SK-N-SH (cell line): ENCODE results near the gene ADAMTS17. TPM values are rescaled to one million over a fixed set of nuclear protein-coding genes. Genes with fewer than 3 reads are reported as not detected.

Experiments
- CTCF ChIA-PET: fragments of 300-600, 350-600 bp; formaldehyde crosslinking; extraction: SDS; loops from one replicate; lab custom pipeline; 2021; lab: Yijun Ruan, JAX
- POLR2A ChIA-PET: fragments of 350-600 bp; sonication (Branson Sonifier 250); formaldehyde crosslinking; extraction: SDS; loops from one replicate; lab custom pipeline; 2020; ENCODE audit warnings: antibody characterized with exemption, inconsistent platforms; lab: Yijun Ruan, JAX
- DNase-seq: peaks from one replicate; pipeline ENCODE4 v3.0.0; 2012
- H2AFZ ChIP-seq: fragments of 200-600 bp; sonication (generic); 2 replicates; pipeline ENCODE4 v1.8.1; 2016; ENCODE audit warnings: antibody characterized with exemption, mild to moderate bottlenecking, low read depth
- H3F3A ChIP-seq: fragments of 200-600 bp; sonication (generic); replicated peaks from 2 replicates; pipeline ENCODE3; 2016; ENCODE audit warnings: antibody characterized with exemption, mild to moderate bottlenecking; ENCODE audit not compliant: insufficient read depth
- H3K27ac ChIP-seq, 2 experiments: fragments of 200-500 bp in 1 of 2; fragments of 200-600 bp in 1 of 2; sonication (Bioruptor generic) in 1 of 2; sonication (generic), shearing (Covaris generic) in 1 of 2; 2 replicates each; pipeline versions ENCODE4 v1.5.1 to v1.6.1; 2014 to 2016; ENCODE audit warnings: low read depth in 2 of 2, inconsistent platforms in 1 of 2, low read length in 1 of 2, mild to moderate bottlenecking in 1 of 2, mixed read lengths in 1 of 2
- H3K27me3 ChIP-seq: fragments of 200-600 bp; sonication (generic), shearing (Covaris generic); 2 replicates; pipeline ENCODE4 v1.6.1; 2016; ENCODE audit warnings: mixed run types; ENCODE audit not compliant: insufficient read depth
- H3K36me3 ChIP-seq, 2 experiments: fragments of 200-500 bp in 1 of 2; fragments of 200-600 bp in 1 of 2; sonication (Bioruptor generic) in 1 of 2; sonication (generic) in 1 of 2; replicated peaks in 1 of 2; 2 replicates each; pipeline versions ENCODE3 to v1.5.1; 2014 to 2016; ENCODE audit warnings: low read length in 1 of 2, mild to moderate bottlenecking in 1 of 2; ENCODE audit not compliant: insufficient read depth in 2 of 2, control insufficient read depth in 1 of 2
- H3K4me1 ChIP-seq, 2 experiments: fragments of 200-500 bp in 1 of 2; fragments of 200-600 bp in 1 of 2; sonication (Bioruptor generic) in 1 of 2; sonication (generic), shearing (Covaris generic) in 1 of 2; 2 replicates each; pipeline versions ENCODE4 v1.5.1 to v1.6.1; 2014 to 2016; ENCODE audit warnings: low read depth in 1 of 2, low read length in 1 of 2, mixed run types in 1 of 2; ENCODE audit not compliant: insufficient read depth in 2 of 2, control insufficient read depth in 1 of 2
- H3K4me2 ChIP-seq: fragments of 200-600 bp; sonication (generic), shearing (Covaris generic); 2 replicates; pipeline ENCODE4 v1.6.1; 2017; ENCODE audit warnings: mixed run types
- H3K4me3 ChIP-seq, 2 experiments: fragments of 200-500 bp in 1 of 2; fragments of 200-600 bp in 1 of 2; sonication (Bioruptor generic) in 1 of 2; sonication (generic), shearing (Covaris generic) in 1 of 2; 2 replicates each; pipeline versions ENCODE4 v1.5.1 to v1.8.1; 2014 to 2016; ENCODE audit warnings: low read depth in 2 of 2, inconsistent platforms in 1 of 2, low read length in 1 of 2, mild to moderate bottlenecking in 1 of 2, mixed read lengths in 1 of 2, moderate library complexity in 1 of 2
- H3K79me2 ChIP-seq: fragments of 200-600 bp; sonication (generic); 2 replicates; pipeline ENCODE4 v1.8.1; 2017; ENCODE audit warnings: mild to moderate bottlenecking; ENCODE audit not compliant: insufficient read depth
- H3K9ac ChIP-seq: fragments of 200-600 bp; sonication (generic); 2 replicates; pipeline ENCODE4 v1.6.1; 2017; ENCODE audit warnings: mixed run types
- H3K9me2 ChIP-seq: fragments of 200-600 bp; sonication (generic); 2 replicates; pipeline ENCODE4 v1.6.1; 2017; ENCODE audit warnings: mixed run types
- H3K9me3 ChIP-seq: fragments of 200-600 bp; sonication (generic); 2 replicates; pipeline ENCODE4 v1.6.1; 2017; ENCODE audit warnings: mixed run types, mild to moderate bottlenecking, moderate library complexity
- H4K20me1 ChIP-seq: fragments of 200-600 bp; sonication (generic); 2 replicates; pipeline ENCODE4 v1.6.1; 2017; ENCODE audit warnings: mild to moderate bottlenecking, mixed run types; ENCODE audit not compliant: insufficient read depth
- CHD2 ChIP-seq: fragments of 150-350 bp; IDR thresholded peaks from 2 replicates; pipeline ENCODE4 v1.6.1; 2018; ENCODE audit warnings: low read length; ENCODE audit not compliant: partially characterized antibody
- CTCF ChIP-seq: fragments of 200-600 bp; sonication (generic); IDR thresholded peaks from 2 replicates; pipeline ENCODE4 v1.6.1; 2017; ENCODE audit warnings: antibody characterized with exemption, mild to moderate bottlenecking, moderate library complexity
- EZH2phosphoT487 ChIP-seq: fragments of 200-600 bp; sonication (generic); IDR thresholded peaks from 2 replicates; pipeline ENCODE4 v1.6.1; 2017; ENCODE audit warnings: low read depth, mixed run types, mild to moderate bottlenecking, antibody characterized with exemption, moderate library complexity, borderline replicate concordance
- FOSL2 ChIP-seq: IDR thresholded peaks from 2 replicates; pipeline ENCODE4 v1.4.0; 2012; ENCODE audit warnings: low read depth, mild to moderate bottlenecking, moderate library complexity, borderline replicate concordance
- FOXJ3 ChIP-seq: sonication (generic); formaldehyde crosslinking; IDR thresholded peaks from 2 replicates; pipeline ENCODE4 v1.5.1; 2020; ENCODE audit warnings: mild to moderate bottlenecking, missing genetic modification reagents
- IRF3 ChIP-seq: fragments of 150-350 bp; IDR thresholded peaks from 2 replicates; pipeline ENCODE4 v1.6.1; 2016; ENCODE audit warnings: mild to moderate bottlenecking, low read depth, low read length
- JUND ChIP-seq: IDR thresholded peaks from 2 replicates; pipeline ENCODE4 v1.4.0; 2012
- MAX ChIP-seq: IDR thresholded peaks from 2 replicates; pipeline ENCODE4 v1.4.0; 2012; ENCODE audit warnings: low read depth
- NFIC ChIP-seq: IDR thresholded peaks from 2 replicates; pipeline ENCODE4 v1.4.0; 2012; ENCODE audit warnings: borderline replicate concordance
- RCOR1 ChIP-seq: fragments of 150-350 bp; IDR thresholded peaks from 2 replicates; pipeline ENCODE4 v1.6.1; 2017; ENCODE audit warnings: antibody characterized with exemption, low read length
- RFX5 ChIP-seq: IDR thresholded peaks from 2 replicates; pipeline ENCODE4 v1.6.1; 2012; ENCODE audit warnings: mild to moderate bottlenecking, improper control_type of control experiment, low read length
- RXRA ChIP-seq: IDR thresholded peaks from 2 replicates; pipeline ENCODE4 v1.4.0; 2012; ENCODE audit warnings: low read depth, mild to moderate bottlenecking, borderline replicate concordance
- SMC3 ChIP-seq: IDR thresholded peaks from 2 replicates; pipeline ENCODE4 v1.6.1; 2012; ENCODE audit warnings: low read depth, low read length, improper control_type of control experiment
- TAF1 ChIP-seq: IDR thresholded peaks from 2 replicates; pipeline ENCODE4 v1.6.1; 2012; ENCODE audit warnings: low read depth, mild to moderate bottlenecking, low read length, moderate library complexity, borderline replicate concordance
- TEAD4 ChIP-seq: IDR thresholded peaks from 2 replicates; pipeline ENCODE4 v1.4.0; 2012; ENCODE audit warnings: mild to moderate bottlenecking, borderline replicate concordance; ENCODE audit not compliant: insufficient read depth
- USF2 ChIP-seq: fragments of 150-350 bp; IDR thresholded peaks from 2 replicates; pipeline ENCODE4 v1.6.1; 2017; ENCODE audit warnings: antibody characterized with exemption, low read length, low read depth, borderline replicate concordance
- YY1 ChIP-seq: IDR thresholded peaks from 2 replicates; pipeline ENCODE4 v1.4.0; 2012; ENCODE audit warnings: low read depth, mild to moderate bottlenecking
- WGBS: methylation state at CpG from one replicate; pipeline ENCODE4 v1.1.6; 2017; ENCODE audit warnings: low lambda C conversion rate; 5-methylcytosine and 5-hydroxymethylcytosine counted together
- polyA plus RNA-seq, 3 experiments: library from polyadenylated mRNA; depleted of rRNA; stranded (reverse); fragments of >200 nt; gene quantifications; 2 replicates each; pipeline ENCODE4 v1.2.3, GENCODE V29; 2012

The ADAMTS17 gene
- polyA plus RNA-seq, 1 of the 3 experiments (the other 2 are of a cell fraction): not detected

GRCh38 chr15:99977929-99978328, 363.8 kb downstream of the ADAMTS17 start:
- no peak overlapping the region for H3K27ac ChIP-seq
- H3K4me2 ChIP-seq: no peak overlapping the region
- no peaks in the 10 kb centered on the region for H3K79me2 ChIP-seq
- no peaks in the 10 kb centered on the region for H3F3A ChIP-seq
- no peak overlapping the region for H3K9ac ChIP-seq
- no peaks in the 10 kb centered on the region for H4K20me1 ChIP-seq
- CTCF ChIA-PET: interaction anchor here (1.3 to 1.5 kb wide), 2 partner anchors 361 to 372 kb away, joined by 4 read pairs; no protein-coding TSS in a partner anchor
- H3K4me3 ChIP-seq: no peak overlapping the region
- no peaks in the 10 kb centered on the region for H3K27me3 ChIP-seq
- H3K36me3 ChIP-seq: no peaks in the 10 kb centered on the region
- no peak for DNase-seq
- H3K4me1 ChIP-seq: peaks cover 0 to 9% of the 10 kb centered on the region in 2 experiments; a peak in 1 of 4 replicates
- no peaks in the 10 kb centered on the region for H3K9me2 ChIP-seq
- POLR2A ChIA-PET: no interaction called here
- H3K9me3 ChIP-seq: no peaks in the 10 kb centered on the region
- TF ChIP-seq RXRA: no peak
- no peak for TF ChIP-seq CHD2
- no peak for TF ChIP-seq YY1
- no peak for TF ChIP-seq TAF1
- TF ChIP-seq, all 33 proteins: peak for 0
- 45% methylated on average over 9 of the region's 10 CpGs for WGBS
- H2AFZ ChIP-seq: no peak overlapping the region

GRCh38 chr15:99976811-99977271, 364.9 kb downstream of the ADAMTS17 start:
- Histone ChIP-seq H3K79me2 (no peaks in the 10 kb centered on the region), H3K9ac (no peak overlapping the region), H4K20me1 (no peaks in the 10 kb centered on the region), H3K36me3 (no peaks in the 10 kb centered on the region), H3F3A (no peaks in the 10 kb centered on the region), H3K9me3 (no peaks in the 10 kb centered on the region), H2AFZ (no peak overlapping the region), H3K4me3 (no peak overlapping the region), H3K27me3 (no peaks in the 10 kb centered on the region), H3K4me1 (no peaks in the 10 kb centered on the region; a peak in 1 of 4 replicates), H3K27ac (no peak overlapping the region), H3K9me2 (no peaks in the 10 kb centered on the region), H3K4me2 (no peak overlapping the region)
- no peak for DNase-seq
- ChIA-PET POLR2A (no interaction called here), CTCF (interaction anchor here (1.2 to 1.3 kb wide), 2 partner anchors 10 to 362 kb away, joined by 3 to 4 read pairs; no protein-coding TSS in a partner anchor)
- TF ChIP-seq USF2 (no peak), JUND (no peak), YY1 (no peak), IRF3 (no peak)
- WGBS: 42% methylated on average over 9 of the region's 9 CpGs

- Histone ChIP-seq H3K27ac (no peak overlapping the region), H3K79me2 (no peaks in the 10 kb centered on the region), H4K20me1 (no peaks in the 10 kb centered on the region), H3F3A (no peaks in the 10 kb centered on the region), H3K27me3 (no peaks in the 10 kb centered on the region), H3K4me1 (no peaks in the 10 kb centered on the region; a peak in 1 of 4 replicates), H2AFZ (no peak overlapping the region), H3K36me3 (no peaks in the 10 kb centered on the region), H3K4me3 (no peak overlapping the region), H3K9me2 (no peaks in the 10 kb centered on the region), H3K9me3 (no peaks in the 10 kb centered on the region), H3K4me2 (no peak overlapping the region), H3K9ac (no peak overlapping the region)
- POLR2A ChIA-PET: no interaction called here
- DNase-seq: no peak
- CTCF ChIA-PET: interaction anchor here (1.2 kb wide), 1 partner anchor 10 kb away, joined by 3 read pairs; no protein-coding TSS in a partner anchor
- WGBS: 36% methylated on average over 13 of the region's 16 CpGs
- TF ChIP-seq FOSL2 (no peak), RXRA (no peak), NFIC (no peak), FOXJ3 (CRISPR knock-in tag) (no peak), YY1 (no peak), RFX5 (no peak), SMC3 (no peak), RCOR1 (no peak), CTCF (no peak), MAX (no peak), EZH2phosphoT487 (no peak), TEAD4 (no peak)
Observed at GRCh38 chr15:99976000-99976399, 365.8 kb downstream of the ADAMTS17 start.
